ENCODE results near the gene MAPK8IP3.
A peak's percentile ranks its signal among the peaks of the same experiment; 100 is the strongest.

MAPK8IP3 gene

GRCh38 chr16:1774448-1774780 is 68.4 kb downstream of the MAPK8IP3 start:
- no peak for DNase-seq

- DNase-seq = no peak
Observed at GRCh38 chr16:1775006-1775845, 69.2 kb downstream of the MAPK8IP3 start.

GRCh38 chr16:1775846-1776671 is 70.1 kb downstream of the MAPK8IP3 start:
- DNase-seq = no peak

GRCh38 chr16:1776672-1776955 is 70.6 kb downstream of the MAPK8IP3 start:
- no peak for DNase-seq

- DNase-seq = no peak
Observed at GRCh38 chr16:1776991-1777374, 71.0 kb downstream of the MAPK8IP3 start.

GRCh38 chr16:1777375-1778199 is 71.6 kb downstream of the MAPK8IP3 start:
- DNase-seq = no peak

- no peak for DNase-seq
Observed at GRCh38 chr16:1778200-1779179, 72.5 kb downstream of the MAPK8IP3 start.

- no peak for DNase-seq
Observed at GRCh38 chr16:1779234-1779701, 73.3 kb downstream of the MAPK8IP3 start.

- no peak for DNase-seq
Observed at GRCh38 chr16:1779741-1780676, 74.0 kb downstream of the MAPK8IP3 start.

GRCh38 chr16:1780677-1781072 is 74.7 kb downstream of the MAPK8IP3 start:
- DNase-seq = no peak

GRCh38 chr16:1781254-1781653 is 75.3 kb downstream of the MAPK8IP3 start:
- DNase-seq = no peak

- no peak for DNase-seq
Observed at GRCh38 chr16:1781758-1782407, 75.9 kb downstream of the MAPK8IP3 start.

- DNase-seq = peak; percentile 93 to 100 (median 100)
Observed at GRCh38 chr16:1782408-1783264, 76.6 kb downstream of the MAPK8IP3 start, which contains the start of the genes NUBP2 and SPSB3. Gene NUBP2, plus strand, starts transcription at chr16:1782960. Its CDS starts 61 bp downstream, at chr16:1783021. Gene SPSB3, minus strand, starts transcription at chr16:1782571. Its CDS starts 1,088 bp downstream, at chr16:1781483.

GRCh38 chr16:1784977-1785845 is 79.2 kb downstream of the MAPK8IP3 start:
- DNase-seq = no peak

- DNase-seq = no peak
Observed at GRCh38 chr16:1785846-1786170, 79.8 kb downstream of the MAPK8IP3 start.

- no peak for DNase-seq
Observed at GRCh38 chr16:1786242-1787055, 80.5 kb downstream of the MAPK8IP3 start.

- no peak for DNase-seq
Observed at GRCh38 chr16:1787056-1787321, 81.0 kb downstream of the MAPK8IP3 start.
